Transverse colon (tissue), 4 donors: ENCODE data around the gene KIF3C.

ENCODE experiments used
- CTCF ChIP-seq, 5 experiments: fragments of 200-600 bp in 3 of 5; fragments of 450-650 bp in 2 of 5; sonication (generic) in 3 of 5; IDR thresholded peaks; 1 replicate in 2 of 5; 2 replicates in 3 of 5; pipeline ENCODE4 v1.5.1; 2016 to 2017; ENCODE audit warnings: antibody characterized with exemption in 5 of 5, inconsistent platforms in 3 of 5, mild to moderate bottlenecking in 2 of 5, moderate library complexity in 1 of 5
- EP300 ChIP-seq: sonication (generic); formaldehyde crosslinking; IDR thresholded peaks from one replicate; pipeline ENCODE4 v1.6.1; 2017; ENCODE audit warnings: antibody characterized with exemption, low read depth
- POLR2A ChIP-seq: fragments of 450-650 bp; IDR thresholded peaks from one replicate; pipeline ENCODE4 v1.6.1; 2016; ENCODE audit warnings: antibody characterized with exemption, mild to moderate bottlenecking, moderate library complexity
- POLR2AphosphoS5 ChIP-seq, 3 donors: sonication (generic); formaldehyde crosslinking; IDR thresholded peaks; one replicate each; pipeline ENCODE4 v1.6.1; 2016; ENCODE audit warnings: antibody characterized with exemption in 3 of 3

GRCh38 chr2:25980951-25981350, 1.3 kb downstream of the KIF3C start:
- TF ChIP-seq CTCF (IDR thresholded peaks at IDR 0.05) = no peak
- TF ChIP-seq POLR2A = no peak
- no peak for TF ChIP-seq POLR2AphosphoS5 (IDR thresholded peaks at IDR 0.05)
- no peak for TF ChIP-seq EP300
